GM18909 (cell line): ENCODE measurements around the gene PALMD.

ENCODE experiments used
- ATAC-seq: cut with Tn5 transposase; IDR thresholded peaks from one replicate; pipeline ENCODE4 v1.9.1; 2021; ENCODE audit warnings: mild to moderate bottlenecking; ENCODE audit not compliant: unreplicated experiment, poor library complexity

Gene PALMD

DNA sequence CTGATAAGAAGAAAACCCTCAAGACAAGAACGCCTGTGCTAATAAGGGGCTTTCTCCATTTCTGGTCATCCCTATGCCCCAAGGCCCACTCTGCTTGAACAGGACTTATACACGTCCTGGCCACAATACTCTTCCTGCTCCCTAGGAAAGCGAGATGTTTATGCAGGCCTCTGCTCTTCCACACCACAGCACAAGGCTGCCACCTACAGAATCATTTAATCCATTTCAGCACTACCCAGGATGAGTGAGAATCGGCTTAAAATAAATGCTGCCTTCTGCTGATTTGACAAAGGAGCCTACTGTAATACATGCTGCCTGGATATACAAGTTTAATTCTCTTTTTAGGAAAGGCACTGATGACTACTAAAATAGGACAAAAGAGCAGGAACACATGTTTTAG lies 91.1 kb downstream of the PALMD start:
- peak; percentile 59 for ATAC-seq

DNA sequence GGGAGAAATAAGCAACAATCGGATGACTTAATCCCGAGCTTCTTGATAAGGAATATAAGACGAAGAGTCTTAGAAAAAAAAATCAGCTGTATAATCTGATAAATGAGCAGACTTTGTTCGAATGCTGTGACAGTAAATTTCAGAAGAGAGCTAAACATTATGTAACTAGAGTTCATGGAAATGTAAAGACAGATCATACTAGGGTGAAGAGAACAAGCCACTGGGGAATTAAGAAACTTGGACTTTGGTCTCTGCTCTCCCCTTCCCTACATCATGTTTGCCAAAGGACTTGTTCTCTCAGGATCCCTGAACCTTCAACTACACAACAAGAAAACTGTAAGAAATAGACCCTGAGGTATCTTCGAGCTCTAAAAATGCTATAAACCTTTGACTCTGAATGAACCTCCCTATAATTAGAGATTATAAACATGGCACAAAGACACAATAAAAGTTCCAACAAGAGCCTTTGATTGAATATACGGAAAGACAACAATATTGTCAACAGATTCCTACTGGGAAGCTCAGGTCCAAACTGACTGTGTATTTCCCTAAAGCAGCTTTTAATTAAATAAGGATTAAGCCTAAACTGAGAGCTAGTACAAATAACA lies 93.0 kb downstream of the PALMD start:
- no peak for ATAC-seq

DNA sequence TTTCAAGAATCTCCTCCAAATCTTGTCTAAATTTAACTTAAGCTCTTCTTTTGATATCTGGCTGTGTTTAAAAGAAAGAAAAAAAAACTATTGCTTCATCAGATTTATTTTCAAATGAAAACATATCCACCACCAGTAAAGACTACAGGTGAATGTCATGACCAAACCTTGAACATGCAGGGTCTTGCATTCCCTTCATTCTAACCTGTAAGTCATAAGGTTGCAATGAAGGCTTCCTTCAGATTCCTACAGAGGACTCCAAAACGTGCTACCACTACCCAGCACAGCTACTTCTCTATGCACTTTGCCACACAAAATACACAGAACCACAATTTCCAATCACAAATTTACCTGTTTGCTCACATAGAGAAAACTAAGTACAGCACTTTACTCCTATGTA lies 94.2 kb downstream of the PALMD start:
- ATAC-seq, result no peak
